Skeletal muscle satellite cell (primary cell): Measurements from ENCODE around the gene PLXNA1.

Source experiments
- H3K27me3 ChIP-seq: 2 replicates; pipeline ENCODE4 v1.7.0; 2013; ENCODE audit warnings: low read length; ENCODE audit not compliant: control insufficient read depth, insufficient read depth
- H3K36me3 ChIP-seq: 2 replicates; pipeline ENCODE4 v1.7.0; 2013; ENCODE audit warnings: mild to moderate bottlenecking, control low read depth, low read length; ENCODE audit not compliant: insufficient read depth
- H3K4me1 ChIP-seq: 2 replicates; pipeline ENCODE4 v1.7.0; 2013; ENCODE audit warnings: low read length; ENCODE audit not compliant: control insufficient read depth, insufficient read depth
- H3K4me2 ChIP-seq: 2 replicates; pipeline ENCODE4 v1.7.0; 2013; ENCODE audit warnings: mild to moderate bottlenecking, low read length
- H3K4me3 ChIP-seq: 2 replicates; pipeline ENCODE4 v1.7.0; 2013; ENCODE audit warnings: low read length
- H3K9ac ChIP-seq: 2 replicates; pipeline ENCODE4 v1.7.0; 2013; ENCODE audit warnings: mild to moderate bottlenecking, low read depth, low read length, moderate library complexity
- H3K9me3 ChIP-seq: replicated peaks from 2 replicates; pipeline ENCODE4 v1.7.0; 2013; ENCODE audit warnings: mild to moderate bottlenecking, control low read depth, low read length

PLXNA1 gene

GRCh38 chr3:127030508-127031412, 47.8 kb downstream of the PLXNA1 start:
- Histone ChIP-seq H3K4me1 (peaks cover 5% of the 10 kb centered on the region), H3K27me3 (no peaks in the 10 kb centered on the region), H3K36me3 (peaks cover 54% of the 10 kb centered on the region), H3K4me2 (no peak overlapping the region), H3K9ac (no peak overlapping the region), H3K9me3 (no peaks in the 10 kb centered on the region), H3K4me3 (no peak overlapping the region)

GRCh38 chr3:127031413-127031810, 48.5 kb downstream of the PLXNA1 start:
- Histone ChIP-seq H3K4me2 (no peak overlapping the region), H3K27me3 (no peaks in the 10 kb centered on the region), H3K36me3 (peaks cover 53% of the 10 kb centered on the region), H3K4me3 (no peak overlapping the region), H3K9me3 (no peaks in the 10 kb centered on the region), H3K4me1 (peaks cover 7% of the 10 kb centered on the region), H3K9ac (no peak overlapping the region)

GRCh38 chr3:127031845-127032244, 48.9 kb downstream of the PLXNA1 start:
- peaks cover 49% of the 10 kb centered on the region for H3K36me3 ChIP-seq

GRCh38 chr3:127032296-127032990, 49.5 kb downstream of the PLXNA1 start:
- no peak overlapping the region for H3K4me2 ChIP-seq
- H3K4me3 ChIP-seq = no peak overlapping the region
- no peaks in the 10 kb centered on the region for H3K9me3 ChIP-seq
- no peaks in the 10 kb centered on the region for H3K27me3 ChIP-seq
- H3K4me1 ChIP-seq = peaks cover 7% of the 10 kb centered on the region
- H3K36me3 ChIP-seq = peaks cover 43% of the 10 kb centered on the region
- no peak overlapping the region for H3K9ac ChIP-seq

More at GRCh38 chr3:127031845-127032244, 48.9 kb downstream of the PLXNA1 start:
- H3K9ac ChIP-seq = no peak overlapping the region
- H3K4me1 ChIP-seq = peaks cover 7% of the 10 kb centered on the region
- H3K9me3 ChIP-seq = no peaks in the 10 kb centered on the region
- no peak overlapping the region for H3K4me3 ChIP-seq
- H3K27me3 ChIP-seq = no peaks in the 10 kb centered on the region
- no peak overlapping the region for H3K4me2 ChIP-seq
